Measurements from ENCODE around the gene CCDC197.

CCDC197 gene

DNA sequence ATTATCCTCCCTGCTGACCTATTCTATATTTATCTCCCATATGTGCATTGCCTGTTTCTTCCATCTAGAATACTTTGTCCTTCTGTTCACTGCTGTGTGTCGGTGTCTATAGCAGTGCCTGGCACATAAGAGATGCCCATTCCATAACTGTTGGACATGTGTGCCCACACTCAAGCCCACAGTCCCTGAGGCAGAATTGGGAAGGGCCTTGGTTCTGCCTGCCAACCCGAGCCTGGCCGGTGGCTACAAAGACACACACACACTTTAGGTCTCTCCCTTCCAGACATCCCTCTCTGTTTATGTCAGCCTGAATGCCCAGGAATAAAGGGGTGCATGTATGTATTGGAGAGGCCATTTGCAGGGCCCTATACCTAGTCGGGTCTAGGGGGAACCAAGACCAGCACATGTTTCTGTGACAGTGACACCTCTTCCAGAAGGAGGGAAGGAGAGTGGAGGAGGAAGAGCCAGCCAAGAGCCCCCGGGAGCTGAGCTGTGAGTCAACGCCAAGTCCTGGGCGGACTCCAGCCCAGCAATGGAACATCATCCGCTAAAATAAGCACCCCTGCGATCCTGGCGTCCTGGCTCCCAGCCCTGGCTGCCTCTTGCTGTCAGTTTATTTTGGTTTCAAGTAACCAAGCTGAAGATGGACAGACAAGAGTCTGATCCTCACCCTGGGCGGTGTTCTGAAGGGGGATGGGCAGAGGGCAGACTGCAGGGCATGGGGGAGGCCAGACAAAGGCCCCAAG lies 16.5 kb upstream of the CCDC197 start:
- DNase-seq: no peak

- no peak for DNase-seq
These were observed 15.5 kb upstream of the CCDC197 start for GRCh38 chr14:93981316-93982229.

DNA sequence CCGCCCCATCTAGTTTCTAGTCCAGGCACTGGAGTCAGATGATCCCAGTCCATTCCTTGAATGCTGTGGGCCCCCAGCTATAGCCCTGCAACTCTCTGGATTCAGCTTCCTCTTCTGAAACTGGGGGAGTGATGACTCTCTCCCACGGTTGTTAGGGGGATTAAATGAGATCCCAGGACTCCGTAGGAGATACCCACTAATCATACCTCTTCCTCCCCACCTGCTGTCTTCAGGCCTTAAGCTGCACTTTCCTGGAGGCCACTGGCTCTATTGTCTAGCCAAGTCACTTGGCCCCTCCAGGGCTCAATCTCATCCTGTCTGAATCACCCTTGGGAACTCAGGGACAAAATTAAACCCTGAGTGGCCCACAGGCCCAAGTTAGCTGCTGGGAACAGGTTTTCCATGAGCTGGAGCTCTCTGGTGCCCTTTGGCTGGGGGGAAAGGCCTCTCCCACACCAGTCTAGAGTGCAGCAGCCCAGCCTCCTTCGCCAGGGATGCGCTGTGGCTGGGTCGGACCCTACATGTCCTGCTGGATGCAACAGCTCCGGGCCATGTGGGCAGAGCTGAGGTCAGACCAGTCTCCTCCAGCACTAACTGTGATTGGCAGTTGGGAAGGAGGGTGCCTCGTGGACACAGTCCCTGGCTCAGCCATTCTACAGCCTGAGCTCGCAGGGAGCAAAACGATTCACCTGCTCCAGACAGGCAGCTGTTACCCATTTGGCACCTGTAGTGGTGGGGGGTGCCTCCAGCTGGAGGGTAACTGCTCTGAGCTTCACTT lies 14.7 kb upstream of the CCDC197 start:
- no peak for DNase-seq

GRCh38 chr14:93984070-93984469 lies 13.0 kb upstream of the CCDC197 start:
- no peak for DNase-seq

DNA sequence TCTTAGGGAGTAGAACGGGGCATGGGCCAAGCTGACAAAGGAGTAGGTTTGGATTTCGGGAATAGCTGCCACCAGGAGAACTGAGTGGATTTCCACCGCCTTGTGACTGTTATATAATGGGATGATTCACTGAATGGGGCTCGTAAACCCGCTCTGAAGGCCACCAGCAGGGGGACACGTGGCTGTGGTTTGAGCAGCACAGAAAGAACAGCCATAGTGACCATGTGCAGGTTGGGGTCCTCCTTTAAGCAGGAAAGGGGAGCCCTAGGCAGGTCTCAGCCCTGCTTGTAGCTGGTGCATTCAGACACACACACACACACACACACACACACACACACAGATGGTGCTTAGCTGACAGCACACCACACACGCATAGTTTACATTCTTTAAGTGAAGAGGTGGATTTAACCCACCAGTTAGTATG lies 12.1 kb upstream of the CCDC197 start:
- DNase-seq: peak; percentile 70

- DNase-seq: no peak
These were observed 10.1 kb upstream of the CCDC197 start for GRCh38 chr14:93986955-93987354.

DNA sequence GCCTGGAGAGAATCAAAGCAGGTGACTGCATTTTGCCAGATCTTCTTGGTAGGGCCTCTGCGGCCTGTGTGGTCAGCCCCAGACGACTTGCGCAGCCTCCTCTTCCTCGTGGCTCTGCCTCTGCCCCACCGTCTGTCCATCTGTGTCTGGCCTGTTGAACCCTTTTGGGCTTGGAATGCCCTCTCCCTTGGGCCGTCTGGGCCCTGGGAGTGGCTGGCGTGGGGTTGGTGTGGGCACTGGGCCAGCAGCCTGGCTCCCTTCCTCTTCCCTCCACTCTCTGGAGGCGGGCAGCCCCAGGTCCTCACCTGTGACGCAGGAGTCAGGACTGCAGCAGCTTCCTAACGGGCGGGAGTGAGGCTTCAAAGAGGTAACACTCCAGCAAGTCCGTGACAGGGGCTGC lies 9.7 kb upstream of the CCDC197 start:
- DNase-seq: no peak

- DNase-seq: no peak
These were observed 9.2 kb upstream of the CCDC197 start for GRCh38 chr14:93987815-93988476.

DNA sequence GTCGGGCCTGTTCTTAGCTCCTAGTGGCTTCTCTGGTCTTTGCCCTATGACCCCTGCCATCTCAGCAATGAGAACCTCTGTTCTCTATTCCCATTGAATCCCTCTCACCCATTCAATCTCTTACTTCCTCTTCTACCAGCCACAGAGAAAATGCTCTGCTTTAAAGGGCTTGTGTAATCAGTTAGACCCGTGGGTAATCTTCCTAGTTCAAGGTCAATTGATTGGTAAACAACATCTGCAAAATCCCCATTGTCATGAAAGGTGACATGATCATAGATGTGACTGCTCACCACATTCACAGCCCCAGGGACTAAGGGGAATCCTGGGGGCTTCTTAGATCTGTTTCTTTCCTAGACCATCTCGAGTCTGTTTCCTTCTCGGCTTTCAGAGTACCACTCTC lies 7.2 kb upstream of the CCDC197 start:
- no peak for DNase-seq

GRCh38 chr14:93991212-93991611 lies 5.9 kb upstream of the CCDC197 start:
- DNase-seq: no peak

GRCh38 chr14:93991649-93992048 lies 5.5 kb upstream of the CCDC197 start:
- DNase-seq: no peak

GRCh38 chr14:93993382-93993781 lies 3.7 kb upstream of the CCDC197 start:
- DNase-seq: no peak

GRCh38 chr14:93994919-93995682 lies 2.0 kb upstream of the CCDC197 start:
- DNase-seq: no peak

- no peak for DNase-seq
These were observed 888 bp upstream of the CCDC197 start for GRCh38 chr14:93996130-93996695.

- no peak for DNase-seq
These were observed 1.1 kb downstream of the CCDC197 start for GRCh38 chr14:93997916-93998870.

GRCh38 chr14:93998871-93999403 lies 1.8 kb downstream of the CCDC197 start:
- DNase-seq: no peak

DNA sequence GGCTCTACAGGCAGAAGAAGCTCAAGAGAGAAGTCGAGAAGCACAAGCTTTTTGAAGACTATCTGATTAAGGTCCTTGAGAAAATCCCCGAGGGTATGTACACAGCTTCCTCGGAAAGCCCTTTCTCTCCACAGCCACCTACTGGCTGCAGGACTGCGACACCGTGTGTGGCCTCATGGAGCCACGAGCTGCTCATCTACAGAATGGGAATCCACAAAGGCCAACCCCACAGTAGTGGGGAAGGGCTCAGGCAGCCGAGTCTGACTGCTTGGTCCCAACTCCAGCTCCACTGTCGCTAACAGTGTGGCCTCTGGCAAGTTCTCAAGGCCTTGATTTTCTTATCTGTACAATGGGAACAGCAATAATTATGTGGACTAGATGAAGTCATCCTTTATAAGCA lies 2.5 kb downstream of the CCDC197 start:
- no peak for DNase-seq

GRCh38 chr14:94000267-94000666 lies 3.2 kb downstream of the CCDC197 start:
- DNase-seq: no peak

- no peak for DNase-seq
These were observed 3.9 kb downstream of the CCDC197 start for GRCh38 chr14:94001016-94001415.

Data from 8988T (cell line).